Measurements from ENCODE around the gene PTMS. TPM values are rescaled to one million over a fixed set of nuclear protein-coding genes. Genes with fewer than 3 reads are reported as not detected.

Gene PTMS
- total RNA-seq, 4 donors from 2014 or later, result 44.2 to 87.5 (median 53.0) TPM

DNA sequence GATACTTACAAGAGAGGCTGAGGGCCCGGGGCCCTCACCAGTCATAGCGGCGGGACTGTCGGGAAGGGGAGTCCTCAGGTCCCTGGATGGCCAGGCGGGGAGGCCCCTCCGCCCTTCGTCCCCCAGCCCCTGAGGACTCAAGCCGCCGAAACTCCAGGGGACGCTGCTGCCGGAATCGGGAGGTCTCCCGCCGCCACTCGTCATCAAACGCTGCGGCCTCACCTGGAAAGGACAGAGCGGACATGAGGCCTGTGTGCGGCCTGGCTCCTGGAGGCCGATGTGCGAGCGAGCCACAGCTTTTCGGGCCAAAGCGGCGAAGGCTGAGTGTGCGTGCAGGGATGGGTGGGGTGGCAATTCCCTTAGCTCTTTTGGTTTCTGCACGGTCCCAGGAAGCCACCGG, 17.4 kb upstream of the PTMS start:
- DNase-seq, result no peak
- Histone ChIP-seq H3K27ac (no peak overlapping the region), H3K4me3 (no peak overlapping the region), H3K9me3 (no peaks in the 10 kb centered on the region), H3K27me3 (no peaks in the 10 kb centered on the region), H3K36me3 (peaks cover 0 to 58% (median 0%) of the 10 kb centered on the region in 3 donors), H3K4me1 (peaks cover 0 to 11% (median 3%) of the 10 kb centered on the region in 4 donors)
- TF ChIP-seq, protein P1, sequence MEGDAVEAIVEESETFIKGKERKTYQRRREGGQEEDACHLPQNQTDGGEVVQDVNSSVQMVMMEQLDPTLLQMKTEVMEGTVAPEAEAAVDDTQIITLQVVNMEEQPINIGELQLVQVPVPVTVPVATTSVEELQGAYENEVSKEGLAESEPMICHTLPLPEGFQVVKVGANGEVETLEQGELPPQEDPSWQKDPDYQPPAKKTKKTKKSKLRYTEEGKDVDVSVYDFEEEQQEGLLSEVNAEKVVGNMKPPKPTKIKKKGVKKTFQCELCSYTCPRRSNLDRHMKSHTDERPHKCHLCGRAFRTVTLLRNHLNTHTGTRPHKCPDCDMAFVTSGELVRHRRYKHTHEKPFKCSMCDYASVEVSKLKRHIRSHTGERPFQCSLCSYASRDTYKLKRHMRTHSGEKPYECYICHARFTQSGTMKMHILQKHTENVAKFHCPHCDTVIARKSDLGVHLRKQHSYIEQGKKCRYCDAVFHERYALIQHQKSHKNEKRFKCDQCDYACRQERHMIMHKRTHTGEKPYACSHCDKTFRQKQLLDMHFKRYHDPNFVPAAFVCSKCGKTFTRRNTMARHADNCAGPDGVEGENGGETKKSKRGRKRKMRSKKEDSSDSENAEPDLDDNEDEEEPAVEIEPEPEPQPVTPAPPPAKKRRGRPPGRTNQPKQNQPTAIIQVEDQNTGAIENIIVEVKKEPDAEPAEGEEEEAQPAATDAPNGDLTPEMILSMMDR (IDR thresholded peaks at IDR 0.05), result no peak
- TF ChIP-seq POLR2A (IDR thresholded peaks at IDR 0.05), result no peak

DNA sequence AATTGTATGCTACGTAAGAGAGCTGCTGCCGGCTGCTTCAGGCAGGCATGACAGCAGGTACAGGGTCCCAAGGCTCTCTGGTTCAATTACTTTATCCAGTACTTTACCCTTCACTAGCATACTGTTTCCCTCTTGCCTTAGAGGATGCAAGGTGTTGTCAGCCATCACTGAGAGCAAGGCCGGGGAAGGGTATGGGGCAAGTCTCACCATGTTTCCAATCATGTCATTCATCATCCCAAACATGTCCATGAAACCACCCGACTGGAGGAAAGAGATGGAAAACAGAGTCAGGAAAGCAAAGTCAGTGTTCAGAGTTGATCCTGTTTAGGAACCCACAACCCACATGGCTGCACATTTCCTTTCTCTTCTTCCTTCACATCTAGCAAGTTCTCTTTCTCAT, 15.7 kb upstream of the PTMS start:
- no peak overlapping the region for H3K4me3 ChIP-seq
- DNase-seq, result no peak
- no peak for TF ChIP-seq POLR2A (IDR thresholded peaks at IDR 0.05)
- TF ChIP-seq, protein P1 (IDR thresholded peaks at IDR 0.05), result no peak
- H3K9me3 ChIP-seq, result no peaks in the 10 kb centered on the region
- H3K36me3 ChIP-seq, result peaks cover 0 to 58% (median 0%) of the 10 kb centered on the region in 3 donors
- no peak overlapping the region for H3K27ac ChIP-seq
- peaks cover 0 to 16% (median 3%) of the 10 kb centered on the region in 4 donors for H3K4me1 ChIP-seq
- no peaks in the 10 kb centered on the region for H3K27me3 ChIP-seq

DNA sequence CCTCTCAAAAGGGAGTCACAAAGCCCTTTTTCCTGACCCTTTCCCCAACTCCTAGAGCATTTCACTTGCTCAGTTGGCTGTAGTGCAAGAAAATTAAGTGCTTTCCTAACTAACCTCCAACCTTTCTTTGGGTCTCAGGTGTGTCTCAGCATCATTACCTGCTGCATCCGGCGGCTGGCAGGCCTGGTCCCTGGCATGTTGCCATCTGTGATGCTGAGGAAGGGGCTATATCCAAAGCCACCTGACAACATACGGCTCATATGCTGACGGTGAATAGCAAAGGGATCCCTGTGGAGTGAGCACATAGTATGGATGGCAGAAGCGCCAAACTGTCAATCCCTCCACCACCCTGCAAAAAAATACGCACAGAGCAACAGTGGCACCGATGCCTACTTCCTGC, 14.4 kb upstream of the PTMS start:
- peaks cover 0 to 50% (median 0%) of the 10 kb centered on the region in 3 donors for H3K36me3 ChIP-seq
- no peaks in the 10 kb centered on the region for H3K9me3 ChIP-seq
- peak overlapping the region in 2 of 4 donors; percentile 78 to 91 for H3K4me3 ChIP-seq
- H3K27ac ChIP-seq, result peak overlapping the region in 3 of 4 donors; percentile 97 to 99 (median 98)
- H3K4me1 ChIP-seq, result peaks cover 0 to 16% (median 3%) of the 10 kb centered on the region in 4 donors
- no peak for DNase-seq
- H3K27me3 ChIP-seq, result no peaks in the 10 kb centered on the region
- TF ChIP-seq POLR2A (IDR thresholded peaks at IDR 0.05), result no peak
- TF ChIP-seq, protein P1 (IDR thresholded peaks at IDR 0.05), result no peak

- Histone ChIP-seq H3K27ac (peak overlapping the region; percentile 97 to 99 (median 98)), H3K4me3 (peak overlapping the region; percentile 78 to 91 (median 86)), H3K36me3 (peaks cover 0 to 44% (median 0%) of the 10 kb centered on the region in 3 donors), H3K27me3 (no peaks in the 10 kb centered on the region), H3K4me1 (peaks cover 0 to 16% (median 3%) of the 10 kb centered on the region in 4 donors), H3K9me3 (no peaks in the 10 kb centered on the region)
- peak in 2 of 3 donors; percentile 32 to 61 for DNase-seq
- TF ChIP-seq POLR2A (IDR thresholded peaks at IDR 0.05), result no peak
- TF ChIP-seq, protein P1 (IDR thresholded peaks at IDR 0.05), result peak in 2 of 6 experiments; percentile 14 to 17
Observed at GRCh38 chr12:6752167-6752920, 13.8 kb upstream of the PTMS start.

- DNase-seq, result peak; percentile 96 to 99 (median 98)
- Histone ChIP-seq H3K27ac (peak within 1 kb of the TSS; percentile 97 to 99 (median 98)), H3K27me3 (no peaks in the 10 kb centered on the region), H3K4me1 (peaks cover 0 to 16% (median 3%) of the 10 kb centered on the region in 4 donors), H3K9me3 (no peaks in the 10 kb centered on the region), H3K36me3 (peaks cover 0 to 36% (median 0%) of the 10 kb centered on the region in 3 donors), H3K4me3 (peak within 1 kb of the TSS; percentile 78 to 91 (median 86))
- TF ChIP-seq, protein P1 (IDR thresholded peaks at IDR 0.05), result peak in 3 of 6 experiments; percentile 6 to 98 (median 85)
- peak; percentile 89 to 91 for TF ChIP-seq POLR2A (IDR thresholded peaks at IDR 0.05)
Observed at GRCh38 chr12:6752921-6753771, 13.0 kb upstream of the PTMS start, which contains the start of gene MLF2. TSS of gene MLF2 (minus strand) at chr12:6753141. CDS start at chr12:6752334, 807 bp downstream.

All from Peyer's patch (tissue), 4 donors.